T-helper 2 cell treated with Interferon-gamma antibody and Interleukin-4, amounts not matched to agents 5 μg/mL and 100 μg/mL, for 36 hours (primary cell): ENCODE data around the gene LRRC4B.

ENCODE experiments used
- DNase-seq: peaks from one replicate; pipeline ENCODE4 v3.0.0; 2021; ENCODE audit warnings: low spot score
- H3K27ac Mint-ChIP-seq: one replicate; pipeline ENCODE4 v1.8.0; 2021; ENCODE audit warnings: mild to moderate bottlenecking, mixed read lengths
- H3K27me3 Mint-ChIP-seq: one replicate; pipeline ENCODE4 v1.8.0; 2021; ENCODE audit warnings: low read depth, mixed read lengths
- H3K36me3 Mint-ChIP-seq: one replicate; pipeline ENCODE4 v1.8.0; 2021; ENCODE audit warnings: low read depth, mixed read lengths
- H3K4me1 Mint-ChIP-seq: one replicate; pipeline ENCODE4 v1.8.0; 2021; ENCODE audit warnings: low read depth, mixed read lengths
- H3K4me3 Mint-ChIP-seq: one replicate; pipeline ENCODE4 v1.8.0; 2022; ENCODE audit warnings: mild to moderate bottlenecking, moderate library complexity, mixed read lengths
- H3K9me3 Mint-ChIP-seq: one replicate; pipeline ENCODE4 v1.8.0; 2021; ENCODE audit warnings: mixed read lengths

The LRRC4B gene

DNA sequence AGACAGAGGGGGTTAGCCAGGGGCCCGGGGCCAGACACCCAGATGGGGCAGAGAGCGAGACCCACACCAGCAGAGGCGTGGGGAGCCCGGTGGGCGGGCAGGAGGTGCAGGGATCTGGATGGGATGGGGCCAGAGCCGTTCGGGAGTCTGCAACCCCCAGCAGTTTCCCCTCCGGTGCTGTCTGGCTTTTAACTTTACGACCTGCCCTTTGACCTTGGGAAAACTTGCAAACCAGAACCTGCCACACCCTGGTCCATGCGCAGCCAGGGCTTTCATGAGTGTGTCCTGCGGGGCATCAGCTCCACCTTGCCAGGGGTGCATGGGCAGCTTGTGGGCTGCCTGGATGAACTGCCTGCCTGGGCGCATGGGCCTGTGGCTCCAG, 67.1 kb downstream of the LRRC4B start:
- H3K27me3 Mint-ChIP-seq = no peaks in the 10 kb centered on the region
- no peak overlapping the region for H3K27ac Mint-ChIP-seq
- H3K36me3 Mint-ChIP-seq = no peaks in the 10 kb centered on the region
- H3K4me3 Mint-ChIP-seq = no peak overlapping the region
- no peaks in the 10 kb centered on the region for H3K4me1 Mint-ChIP-seq
- no peaks in the 10 kb centered on the region for H3K9me3 Mint-ChIP-seq
- no peak for DNase-seq

DNA sequence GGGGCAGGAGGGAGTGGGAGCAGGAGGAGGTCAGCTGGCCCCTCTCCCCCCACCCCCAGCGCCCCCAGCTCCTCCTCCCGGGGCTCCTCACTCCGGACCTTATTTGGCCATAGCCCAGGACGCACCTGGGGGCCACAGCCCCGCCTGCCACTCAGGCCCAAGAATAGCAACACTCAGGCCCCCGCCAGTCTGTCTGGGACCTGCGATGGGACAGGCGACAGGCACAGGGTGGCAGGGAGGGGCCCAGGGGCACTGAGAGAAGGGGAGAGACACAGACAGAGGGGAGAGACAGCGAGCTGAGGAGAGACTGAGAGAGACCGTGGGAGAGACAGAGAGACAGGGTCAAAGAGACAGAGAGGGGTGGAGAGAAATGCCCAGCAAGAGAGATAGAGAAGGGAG, 67.5 kb downstream of the LRRC4B start:
- Mint-ChIP-seq H3K27ac (no peak overlapping the region), H3K27me3 (no peaks in the 10 kb centered on the region), H3K36me3 (no peaks in the 10 kb centered on the region), H3K9me3 (no peaks in the 10 kb centered on the region), H3K4me3 (no peak overlapping the region), H3K4me1 (no peaks in the 10 kb centered on the region)
- DNase-seq = no peak

DNA sequence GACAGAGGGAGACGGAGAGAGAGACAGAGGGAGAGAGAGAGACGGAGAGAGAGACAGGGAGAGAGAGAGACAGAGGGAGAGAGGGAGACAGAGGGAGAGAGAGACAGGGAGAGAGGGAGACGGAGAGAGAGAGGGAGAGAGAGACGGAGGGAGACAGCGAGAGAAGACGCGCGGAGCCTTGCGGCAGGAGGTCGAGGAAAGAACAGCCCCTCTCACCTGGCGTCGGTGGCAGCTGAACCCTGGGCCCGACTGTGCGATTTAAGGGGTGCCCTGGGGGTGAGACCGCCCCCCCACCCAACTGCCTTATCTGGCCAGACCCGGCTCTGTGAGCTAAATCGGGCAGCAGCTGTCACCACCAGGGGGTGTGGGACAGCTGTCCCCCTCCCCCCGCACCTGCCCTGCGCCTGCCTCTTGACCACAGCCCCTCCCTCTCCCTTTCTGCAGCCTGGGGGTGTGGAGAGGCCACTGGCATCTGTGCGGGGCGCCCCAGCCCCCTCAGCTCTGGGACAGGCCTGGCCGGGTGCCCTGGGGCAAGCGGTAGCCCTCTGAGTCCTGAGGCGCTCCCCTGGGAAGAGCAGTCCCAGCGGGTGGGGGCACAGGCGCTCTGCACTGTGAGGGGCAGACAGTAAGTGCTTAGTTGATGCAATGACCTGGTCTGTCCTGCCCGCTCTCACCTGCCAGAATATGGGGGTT, 68.0 kb downstream of the LRRC4B start:
- no peaks in the 10 kb centered on the region for H3K9me3 Mint-ChIP-seq
- no peaks in the 10 kb centered on the region for H3K27me3 Mint-ChIP-seq
- no peak overlapping the region for H3K27ac Mint-ChIP-seq
- no peak for DNase-seq
- H3K4me1 Mint-ChIP-seq = no peaks in the 10 kb centered on the region
- H3K36me3 Mint-ChIP-seq = no peaks in the 10 kb centered on the region
- H3K4me3 Mint-ChIP-seq = no peak overlapping the region

DNA sequence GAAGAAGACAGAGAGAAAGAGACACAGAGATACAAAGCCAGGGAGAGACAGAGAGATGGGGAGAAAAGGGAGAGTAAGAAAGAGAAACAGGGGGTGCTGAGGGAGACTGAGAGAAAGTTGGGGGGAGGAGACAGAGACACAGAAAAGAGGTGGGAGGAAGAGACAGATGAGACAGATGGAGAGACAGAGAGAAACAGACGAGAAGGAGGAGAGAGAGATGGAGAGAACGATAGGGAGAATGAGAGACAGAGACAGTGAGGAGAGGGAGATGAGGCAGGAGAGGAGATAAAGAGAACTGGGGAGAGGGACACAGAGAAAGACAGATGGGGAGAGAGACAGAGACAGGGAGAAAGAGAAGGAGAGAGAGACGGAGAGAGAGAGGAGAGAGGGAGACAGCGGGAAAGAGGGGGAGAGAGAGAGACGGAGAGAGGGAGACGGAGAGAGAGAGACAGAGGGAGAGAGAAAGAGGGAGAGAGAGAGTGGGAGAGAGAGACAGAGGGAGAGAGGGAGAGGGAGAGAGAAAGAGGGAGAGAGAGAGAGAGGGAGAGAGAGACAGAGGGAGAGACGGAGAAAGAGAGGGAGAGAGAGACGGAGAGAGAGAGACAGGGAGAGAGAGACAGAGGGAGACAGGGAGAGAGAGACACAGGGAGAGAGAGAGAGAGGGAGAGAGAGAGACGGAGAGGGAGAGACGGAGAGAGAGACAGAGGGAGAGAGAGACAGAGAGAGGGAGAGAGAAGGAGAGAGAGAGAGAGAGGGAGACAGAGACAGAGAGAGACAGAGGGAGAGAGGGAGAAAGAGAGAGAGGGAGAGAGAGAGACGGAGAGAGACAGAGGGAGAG, 69.8 kb downstream of the LRRC4B start:
- no peak overlapping the region for H3K27ac Mint-ChIP-seq

DNA sequence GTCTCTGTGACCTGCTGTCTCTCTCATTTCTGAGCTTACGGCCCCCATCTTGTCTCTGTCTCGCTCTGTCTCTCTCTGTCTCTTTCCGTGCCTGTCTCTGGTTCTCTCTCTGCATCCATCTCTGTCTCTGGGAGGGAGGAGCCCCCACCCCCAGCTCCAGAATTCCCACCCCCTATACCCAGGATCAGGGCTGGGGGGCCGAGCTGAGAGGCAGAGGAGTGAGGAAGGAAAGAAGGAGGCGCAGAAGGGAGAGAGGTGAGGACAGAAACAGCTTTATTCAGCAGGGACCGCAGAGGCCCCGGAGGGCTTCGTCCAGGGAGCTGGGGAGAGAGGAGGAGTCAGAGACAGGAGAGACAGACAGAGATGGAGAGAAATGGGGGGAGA, 71.2 kb downstream of the LRRC4B start:
- Mint-ChIP-seq H3K36me3 (no peaks in the 10 kb centered on the region), H3K9me3 (no peaks in the 10 kb centered on the region), H3K27me3 (peaks cover 3% of the 10 kb centered on the region), H3K27ac (no peak overlapping the region), H3K4me1 (peaks cover 4% of the 10 kb centered on the region), H3K4me3 (no peak overlapping the region)
- no peak for DNase-seq

More for the DNA sequence above, 69.8 kb downstream of the LRRC4B start:
- H3K4me3 Mint-ChIP-seq = no peak overlapping the region
- no peak for DNase-seq
- no peaks in the 10 kb centered on the region for H3K36me3 Mint-ChIP-seq
- no peaks in the 10 kb centered on the region for H3K9me3 Mint-ChIP-seq
- no peaks in the 10 kb centered on the region for H3K4me1 Mint-ChIP-seq
- no peaks in the 10 kb centered on the region for H3K27me3 Mint-ChIP-seq

DNA sequence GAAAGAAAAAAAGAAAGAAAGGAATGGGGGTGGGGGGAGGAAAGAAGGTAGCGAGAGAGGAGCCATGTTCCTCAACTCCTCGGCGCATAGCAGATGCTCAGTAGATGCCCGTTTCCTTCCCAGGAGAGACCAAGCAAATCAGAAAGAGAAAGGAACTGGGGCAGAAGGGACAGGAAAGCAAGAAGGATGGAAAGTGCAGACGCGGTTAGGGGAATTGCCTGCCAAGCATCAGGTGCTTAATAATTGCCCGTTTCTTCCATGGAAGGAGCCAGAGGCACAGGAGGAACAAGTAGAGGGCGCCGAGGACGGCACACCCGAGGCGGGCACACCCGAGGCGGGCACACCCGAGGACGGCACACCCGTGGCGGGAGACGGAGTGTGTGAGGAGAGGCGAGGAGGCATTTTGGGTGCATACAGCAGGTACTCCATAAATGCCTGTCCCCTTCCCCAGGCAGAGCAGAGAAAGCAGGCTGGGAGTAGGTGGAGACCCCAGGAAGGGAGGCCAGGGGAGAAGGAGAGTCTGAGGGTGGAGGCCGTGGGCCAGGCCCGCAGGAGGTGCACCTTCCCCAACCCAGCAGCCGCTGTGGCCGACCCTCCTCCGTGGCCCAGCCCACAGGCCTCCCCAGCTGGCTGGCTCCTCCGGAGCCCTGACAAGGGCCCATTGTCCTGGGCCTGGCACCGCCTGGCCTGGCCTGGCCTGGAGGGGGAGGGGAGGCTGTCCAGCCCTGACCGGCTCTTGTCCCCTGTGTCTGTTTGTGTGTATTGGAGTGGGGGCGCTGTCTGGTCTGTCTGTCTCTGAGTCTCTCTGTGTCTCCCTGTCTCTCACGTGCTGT, 71.8 kb downstream of the LRRC4B start:
- Mint-ChIP-seq H3K9me3 (no peaks in the 10 kb centered on the region), H3K27me3 (peaks cover 9% of the 10 kb centered on the region), H3K36me3 (no peaks in the 10 kb centered on the region), H3K27ac (no peak overlapping the region), H3K4me1 (peaks cover 10% of the 10 kb centered on the region), H3K4me3 (no peak overlapping the region)
- no peak for DNase-seq

DNA sequence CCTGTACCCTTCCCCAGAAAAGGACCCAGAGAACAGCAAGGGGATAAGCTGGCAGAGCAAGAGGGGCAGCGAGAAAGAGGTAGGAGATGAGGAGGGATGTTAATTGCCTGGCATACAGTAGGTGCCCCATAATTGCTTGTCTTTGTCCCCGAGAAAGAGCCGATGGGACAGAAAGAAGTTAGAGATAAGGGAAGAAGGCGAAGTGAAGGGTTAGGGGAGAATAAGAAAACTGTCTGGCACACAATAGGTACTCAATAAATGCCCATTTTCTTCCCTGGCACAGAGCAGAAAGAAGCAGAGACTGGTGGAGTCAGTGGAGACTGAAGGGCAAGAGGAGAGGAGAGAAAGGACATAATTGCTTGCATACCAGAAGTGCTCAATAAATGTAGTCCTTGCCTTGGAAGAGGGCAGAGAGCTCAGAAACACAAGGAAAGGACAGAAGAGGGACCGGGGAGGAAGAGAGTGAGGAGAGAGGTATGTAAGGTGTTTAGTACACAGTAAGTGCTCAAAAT, 73.2 kb downstream of the LRRC4B start:
- Mint-ChIP-seq H3K4me1 (peaks cover 12% of the 10 kb centered on the region), H3K27ac (no peak overlapping the region)

DNA sequence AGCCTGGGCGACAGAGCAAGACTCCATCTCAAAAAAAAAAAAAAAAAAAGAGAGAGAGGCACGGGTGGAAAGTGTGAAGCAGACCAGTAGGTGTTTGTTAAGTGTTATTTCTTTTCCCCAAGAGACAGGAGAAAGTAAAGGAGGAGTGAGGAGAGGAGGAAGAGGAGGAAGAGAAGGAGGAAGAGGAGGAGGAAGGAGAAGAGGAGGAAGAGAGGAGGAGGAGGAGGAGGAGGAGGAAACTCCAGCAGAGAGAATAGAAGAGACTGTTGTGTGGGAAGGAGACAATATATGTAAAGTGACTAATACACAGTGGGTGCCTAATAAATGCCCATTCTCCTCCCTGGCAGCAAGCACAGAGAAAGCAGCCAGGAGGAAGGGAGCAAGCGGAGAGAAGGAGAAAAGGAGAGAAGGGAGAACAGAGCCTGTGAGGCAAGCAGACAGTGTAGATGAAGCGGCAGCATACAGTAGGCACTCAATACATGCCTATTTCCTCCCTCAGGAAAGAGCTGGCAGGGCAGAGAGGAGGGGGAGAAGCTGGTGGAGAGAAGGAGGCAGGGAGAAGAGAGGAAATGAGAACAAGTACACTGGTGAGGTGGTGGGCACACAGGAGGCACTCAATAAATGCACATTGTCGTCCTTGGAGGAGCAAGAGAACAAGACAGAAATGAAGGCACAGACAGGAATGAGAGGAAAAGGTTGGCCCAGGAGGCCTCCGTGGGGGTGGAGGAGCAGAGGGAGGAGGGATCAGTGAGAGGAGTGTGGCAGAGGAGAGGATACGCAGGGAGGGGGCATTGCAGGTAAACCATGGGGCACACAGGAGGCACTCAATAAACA, 73.8 kb downstream of the LRRC4B start:
- Mint-ChIP-seq H3K9me3 (no peaks in the 10 kb centered on the region), H3K27ac (peak overlapping the region; percentile 22), H3K27me3 (peaks cover 10% of the 10 kb centered on the region), H3K36me3 (no peaks in the 10 kb centered on the region), H3K4me1 (peaks cover 12% of the 10 kb centered on the region), H3K4me3 (no peak overlapping the region)
- no peak for DNase-seq

More for the DNA sequence above, 73.2 kb downstream of the LRRC4B start:
- no peak for DNase-seq
- Mint-ChIP-seq H3K36me3 (no peaks in the 10 kb centered on the region), H3K9me3 (no peaks in the 10 kb centered on the region), H3K4me3 (no peak overlapping the region), H3K27me3 (peaks cover 10% of the 10 kb centered on the region)

DNA sequence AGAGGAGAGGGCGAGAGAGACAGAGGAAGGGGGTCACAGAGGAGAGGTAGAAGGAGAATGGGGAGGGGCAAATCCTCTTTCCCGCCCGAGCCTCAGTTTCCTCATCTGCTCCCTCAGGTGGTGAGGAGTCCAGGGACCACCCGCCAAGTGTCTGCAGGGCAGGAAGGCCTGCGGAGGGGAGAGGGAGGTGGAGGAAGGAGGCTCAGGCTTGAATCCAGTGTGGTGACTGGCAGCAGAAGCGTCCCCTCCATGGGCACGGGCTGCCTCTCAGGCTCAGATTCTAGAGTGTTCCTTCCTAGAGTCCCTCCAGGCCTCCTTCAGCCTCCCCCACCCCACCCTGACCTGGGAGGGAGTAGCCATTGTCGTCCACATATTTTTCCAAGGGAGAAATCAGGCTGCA, 75.1 kb downstream of the LRRC4B start:
- no peak for DNase-seq
- Mint-ChIP-seq H3K9me3 (no peaks in the 10 kb centered on the region), H3K27me3 (peaks cover 10% of the 10 kb centered on the region), H3K4me3 (no peak overlapping the region), H3K27ac (no peak overlapping the region), H3K4me1 (peaks cover 12% of the 10 kb centered on the region), H3K36me3 (no peaks in the 10 kb centered on the region)

DNA sequence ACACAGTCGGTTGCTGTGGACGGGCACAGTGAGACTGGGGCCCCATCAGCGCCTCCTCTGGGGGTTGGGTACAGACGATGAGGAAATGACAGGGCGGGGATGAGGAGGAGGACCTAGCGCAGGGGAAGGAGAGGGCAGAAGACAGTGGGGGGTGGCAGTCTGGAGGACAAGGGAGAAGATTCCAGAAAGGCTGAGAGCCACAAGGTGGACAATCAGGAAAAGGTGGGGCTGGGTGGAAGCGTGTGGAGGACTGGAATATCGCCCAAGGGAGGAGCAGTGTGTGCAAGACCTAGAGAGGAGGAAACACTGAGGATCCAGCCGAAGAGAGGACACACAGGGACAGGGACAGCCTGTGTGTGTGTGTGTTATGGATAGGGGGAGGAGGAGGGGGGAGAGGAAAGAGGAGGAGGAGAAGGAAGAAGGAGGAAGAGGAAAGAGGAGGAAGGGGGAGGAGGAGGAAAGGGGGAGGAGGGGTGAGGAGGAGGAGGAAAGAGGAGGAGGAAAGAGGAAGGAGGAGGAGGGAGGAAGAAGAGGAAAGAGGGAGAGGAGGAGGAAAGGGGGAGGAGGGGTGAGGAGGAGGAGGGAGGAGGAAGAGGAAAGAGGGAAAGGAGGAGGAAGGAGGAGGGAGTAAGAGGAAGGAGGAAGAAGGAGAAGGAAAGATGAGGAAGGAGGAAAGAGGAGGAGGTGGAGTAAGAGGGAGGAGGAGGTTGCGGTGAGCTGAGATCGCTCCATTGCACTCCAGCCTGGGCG, 75.8 kb downstream of the LRRC4B start:
- Mint-ChIP-seq H3K4me1 (peaks cover 12% of the 10 kb centered on the region), H3K9me3 (no peaks in the 10 kb centered on the region), H3K27me3 (peaks cover 10% of the 10 kb centered on the region), H3K4me3 (peak overlapping the region; percentile 27), H3K36me3 (peaks cover 2% of the 10 kb centered on the region), H3K27ac (peak overlapping the region; percentile 54)
- no peak for DNase-seq

DNA sequence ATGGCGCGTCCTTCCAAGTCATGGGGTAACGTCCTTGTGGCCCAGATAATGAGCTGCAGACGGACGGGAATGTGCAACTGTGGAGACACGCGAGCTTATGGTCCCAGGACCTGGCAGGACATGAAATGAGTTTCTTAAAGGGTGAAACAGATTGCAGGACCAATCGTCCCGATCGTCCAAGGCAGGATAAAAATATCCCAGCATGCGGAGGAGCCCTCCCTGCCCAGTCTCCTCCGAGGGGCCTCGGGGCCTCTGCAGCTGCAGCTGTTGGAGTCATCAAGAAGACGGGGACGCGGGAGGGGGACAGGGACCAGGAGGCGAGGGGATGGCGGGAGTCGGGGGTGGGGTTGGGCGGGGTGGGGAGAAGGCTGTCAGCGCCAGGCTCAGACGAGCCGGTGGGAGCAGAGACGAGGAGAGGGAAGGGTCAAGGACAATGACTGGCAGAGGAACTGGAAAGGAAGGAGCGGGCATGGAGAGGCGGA, 77.2 kb downstream of the LRRC4B start:
- Mint-ChIP-seq H3K4me1 (peaks cover 12% of the 10 kb centered on the region), H3K27me3 (peaks cover 10% of the 10 kb centered on the region), H3K36me3 (peaks cover 6% of the 10 kb centered on the region), H3K9me3 (peaks cover 6% of the 10 kb centered on the region), H3K27ac (peak overlapping the region; percentile 28), H3K4me3 (no peak overlapping the region)
- no peak for DNase-seq

DNA sequence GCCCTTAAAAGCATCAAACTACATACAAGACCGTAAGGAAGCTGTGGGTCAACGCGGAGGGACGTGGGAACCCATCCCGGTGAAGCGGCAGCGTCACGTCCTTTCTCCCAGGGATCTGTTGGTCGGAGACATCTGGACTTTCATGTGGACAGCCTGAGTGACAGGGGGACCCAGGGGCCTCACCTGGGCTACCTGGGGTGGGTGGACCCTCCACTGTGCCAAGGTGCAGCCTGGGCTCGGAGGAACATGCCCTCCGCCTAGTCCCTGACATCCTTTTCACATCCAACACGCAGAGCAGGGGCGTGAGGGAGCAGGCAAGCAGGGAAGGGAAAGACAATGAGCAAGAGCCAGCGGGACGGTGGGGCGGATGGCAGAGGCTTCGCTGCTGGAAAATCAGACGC, 77.8 kb downstream of the LRRC4B start:
- Mint-ChIP-seq H3K9me3 (peaks cover 10% of the 10 kb centered on the region), H3K27ac (no peak overlapping the region), H3K36me3 (peaks cover 11% of the 10 kb centered on the region)

More for the DNA sequence above, 77.8 kb downstream of the LRRC4B start:
- peaks cover 10% of the 10 kb centered on the region for H3K27me3 Mint-ChIP-seq
- no peak for DNase-seq
- no peak overlapping the region for H3K4me3 Mint-ChIP-seq
- H3K4me1 Mint-ChIP-seq = peaks cover 12% of the 10 kb centered on the region
